ENCODE data around the gene KNOP1. TPM values are rescaled to one million over a fixed set of nuclear protein-coding genes. Genes with fewer than 3 reads are reported as not detected.

The KNOP1 gene, protein sequence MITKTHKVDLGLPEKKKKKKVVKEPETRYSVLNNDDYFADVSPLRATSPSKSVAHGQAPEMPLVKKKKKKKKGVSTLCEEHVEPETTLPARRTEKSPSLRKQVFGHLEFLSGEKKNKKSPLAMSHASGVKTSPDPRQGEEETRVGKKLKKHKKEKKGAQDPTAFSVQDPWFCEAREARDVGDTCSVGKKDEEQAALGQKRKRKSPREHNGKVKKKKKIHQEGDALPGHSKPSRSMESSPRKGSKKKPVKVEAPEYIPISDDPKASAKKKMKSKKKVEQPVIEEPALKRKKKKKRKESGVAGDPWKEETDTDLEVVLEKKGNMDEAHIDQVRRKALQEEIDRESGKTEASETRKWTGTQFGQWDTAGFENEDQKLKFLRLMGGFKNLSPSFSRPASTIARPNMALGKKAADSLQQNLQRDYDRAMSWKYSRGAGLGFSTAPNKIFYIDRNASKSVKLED
- total RNA-seq = 9.0 and 9.5 TPM in 2 replicates

DNA sequence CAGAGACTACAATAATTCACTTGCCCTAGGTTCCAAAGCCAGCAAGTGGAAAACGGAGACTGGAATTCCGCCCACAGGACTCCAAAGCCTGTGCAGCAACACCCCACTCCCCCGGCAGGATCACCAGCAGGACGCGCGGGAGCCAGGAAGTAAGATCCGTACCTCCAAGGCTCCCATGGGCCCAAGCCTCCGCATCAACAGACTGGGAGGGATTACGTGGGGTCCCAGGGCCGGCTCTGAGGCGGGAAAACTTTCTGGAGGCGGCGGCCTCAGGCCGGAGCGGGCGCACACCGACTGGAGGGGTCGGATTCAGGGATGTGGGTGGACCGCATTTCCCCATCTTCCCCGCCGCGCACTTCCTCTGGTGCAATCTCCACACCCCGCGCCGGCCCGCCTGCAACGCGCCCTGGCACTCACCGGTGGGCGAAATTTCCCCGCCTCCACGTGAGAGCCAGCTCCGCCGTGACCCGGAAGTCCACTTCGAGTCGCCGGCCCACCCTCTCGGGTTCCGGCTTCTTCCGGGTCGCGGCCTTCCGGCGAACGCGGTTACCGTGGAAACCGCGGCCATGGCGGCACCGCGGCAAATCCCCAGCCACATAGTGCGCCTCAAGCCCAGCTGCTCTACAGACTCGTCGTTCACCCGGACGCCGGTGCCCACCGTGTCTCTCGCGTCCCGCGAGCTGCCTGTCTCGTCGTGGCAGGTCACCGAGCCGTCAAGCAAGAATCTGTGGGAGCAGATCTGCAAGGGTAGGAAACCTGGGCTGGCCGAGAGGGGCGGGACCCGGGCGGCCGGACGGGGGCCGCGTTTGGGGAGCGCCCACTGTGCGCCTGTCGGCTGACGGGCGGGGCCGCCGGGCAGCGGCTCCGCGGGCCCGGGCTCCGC, at the start of gene KNOP1, which contains the start of gene IQCK:
TSS of gene KNOP1 (minus strand) at position 487 of the 883 bp plus-strand sequence. CDS start 3,192 bp downstream, outside the sequence.
TSS of gene IQCK (plus strand) at position 531 of the 883 bp plus-strand sequence. CDS start at position 567, 36 bp downstream.

Other genes starting within 250 kb of the KNOP1 start
- 66.7 and 67.8 TPM in 2 replicates for gene GDE1, start 196.1 kb downstream of the KNOP1 start, total RNA-seq
- gene CCP110, start 194.3 kb downstream of the KNOP1 start, total RNA-seq = 10.9 and 11.8 TPM in 2 replicates
- gene VPS35L, start 162.5 kb downstream of the KNOP1 start, total RNA-seq = 40.3 and 50.6 TPM in 2 replicates
- 7.3 and 8.1 TPM in 2 replicates for gene IQCK, start within 50 bp of the KNOP1 start, total RNA-seq
- gene GPRC5B, start 166.6 kb upstream of the KNOP1 start, total RNA-seq = 1.6 and 1.8 TPM in 2 replicates

All from aortic smooth muscle cell (primary cell).